OCI-LY1 (cell line): ENCODE data around the gene CTNNA2.

Experiments used
- CTCF ChIP-seq: fragments of 200-600 bp; sonication (generic), shearing (Covaris generic); IDR thresholded peaks from 2 replicates; pipeline ENCODE4 v1.5.1; 2017; ENCODE audit warnings: mild to moderate bottlenecking, antibody characterized with exemption, low read length, moderate library complexity, mixed read lengths
- EZH2 ChIP-seq: fragments of 200-600 bp; sonication (generic), shearing (Covaris generic); IDR thresholded peaks from 2 replicates; pipeline ENCODE4 v1.8.0; 2017; ENCODE audit warnings: borderline replicate concordance, mixed run types, mild to moderate bottlenecking, antibody characterized with exemption, low read length, moderate library complexity, mixed read lengths

DNA sequence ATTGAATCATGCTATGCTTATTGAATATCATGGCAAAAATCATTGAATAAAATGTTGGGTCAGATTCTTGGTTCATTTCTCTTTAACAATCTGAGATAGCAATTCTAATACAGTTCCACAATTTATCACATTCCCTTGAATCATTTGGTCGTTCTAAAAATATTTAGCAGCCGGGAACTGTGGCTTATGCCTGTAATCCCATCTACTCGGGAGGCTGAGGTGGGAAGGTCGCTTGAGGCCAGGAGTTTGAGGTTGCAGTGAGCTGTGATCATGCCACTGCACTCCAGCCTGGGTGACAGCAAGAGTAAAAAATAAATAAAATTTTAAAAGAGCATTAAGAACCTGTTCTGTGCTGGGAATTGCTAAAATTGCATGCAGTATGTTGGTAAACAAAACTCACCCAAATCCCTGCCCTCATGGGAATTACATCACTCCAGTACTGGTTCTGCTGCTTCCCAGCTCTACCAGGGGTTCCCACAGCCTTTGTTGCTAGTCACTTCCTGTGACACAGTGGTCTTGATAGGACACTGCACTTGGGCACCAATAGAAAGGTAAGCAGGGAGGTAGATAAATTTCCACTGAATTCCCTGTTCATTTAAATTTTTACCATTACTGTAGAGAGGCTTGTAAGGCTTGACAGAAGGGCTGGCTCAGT, 200.4 kb downstream of the CTNNA2 start:
- no peak for TF ChIP-seq CTCF
- TF ChIP-seq EZH2: no peak
